A549 treated with DMSO at 1 μM for 4 hours (cell line): ENCODE results near the gene ARHGDIG. TPM values are rescaled to one million over a fixed set of nuclear protein-coding genes. Genes with fewer than 3 reads are reported as not detected.

Source experiments
- total RNA-seq: library from RNA; stranded (reverse); fragments of 200-300 nt; extraction: Qiagen RNA extraction; gene quantifications from 5 replicates; pipeline ENCODE4 v1.2.3, GENCODE V29; 2022; ENCODE audit warnings: low read depth

The ARHGDIG gene
- total RNA-seq = 1.9 to 3.1 TPM (median 2.4 TPM) in 5 replicates

DNA sequence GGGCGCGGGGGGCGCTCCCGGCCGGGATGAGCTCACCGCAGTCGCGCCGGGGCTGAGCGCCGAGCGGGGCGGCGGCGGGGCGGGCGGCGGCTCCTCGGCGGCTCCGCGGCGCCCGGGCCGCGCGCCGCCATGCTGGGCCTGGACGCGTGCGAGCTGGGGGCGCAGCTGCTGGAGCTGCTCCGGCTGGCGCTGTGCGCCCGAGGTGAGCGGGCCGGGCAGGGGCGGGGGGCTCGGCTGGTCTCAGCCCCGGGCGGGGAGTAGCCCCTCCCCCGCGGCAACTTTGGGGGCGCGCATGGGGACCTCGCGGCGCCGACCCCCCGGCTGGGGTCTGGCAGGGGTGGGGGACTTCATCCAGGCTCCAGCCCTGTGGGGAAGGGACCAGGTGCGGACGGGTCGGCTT is at the start of gene ARHGDIG:
Gene ARHGDIG, plus strand, starts transcription at position 40 of the 400 bp plus-strand sequence. Its CDS starts 90 bp downstream, at position 130.

DNA sequence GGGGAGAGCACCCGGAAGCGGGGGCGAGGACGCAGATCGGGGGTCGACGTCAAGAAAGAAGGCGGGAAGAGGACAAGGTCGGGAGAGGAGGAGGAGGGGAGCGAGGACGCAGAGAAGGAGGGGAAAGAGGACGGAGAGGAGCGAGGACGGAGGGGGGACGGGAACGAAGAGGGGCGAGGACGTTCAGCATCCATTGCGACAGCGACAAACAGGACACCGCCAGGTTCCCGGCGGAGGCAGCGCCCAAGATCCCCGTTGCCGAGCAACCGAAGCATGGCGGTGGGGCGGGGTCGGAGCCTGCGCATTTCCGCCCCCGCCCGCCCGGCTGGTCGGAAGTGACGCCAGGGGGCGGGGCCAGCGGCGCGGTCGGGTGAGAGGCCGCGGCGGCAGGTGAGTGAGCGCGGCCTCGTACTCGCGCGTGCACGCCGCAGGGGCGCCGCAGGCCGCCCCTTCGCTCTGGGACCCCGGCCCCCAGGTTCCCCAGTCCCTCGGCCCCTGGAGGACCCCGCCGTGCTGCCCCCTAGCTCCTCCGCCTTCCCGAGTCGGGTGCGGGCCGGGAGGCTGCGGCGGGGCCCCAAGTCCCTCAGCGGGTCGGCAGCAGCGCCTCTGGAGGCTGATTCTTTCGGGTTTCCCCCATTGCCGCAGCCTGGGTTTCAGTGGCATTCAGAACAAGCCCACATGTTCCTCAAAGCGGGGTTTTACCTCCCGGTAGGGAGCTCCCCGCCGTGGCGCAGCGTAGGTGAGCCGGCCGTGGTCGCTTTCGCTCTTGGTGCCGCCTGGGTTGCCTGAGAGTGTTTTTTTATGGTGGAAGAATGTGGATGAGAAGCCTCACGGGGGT is 45.7 kb upstream of the ARHGDIG start, which contains the start of gene FAM234A:
Gene FAM234A, plus strand, starts transcription at position 354 of the 838 bp plus-strand sequence. CDS start 19,593 bp downstream, outside the sequence.

DNA sequence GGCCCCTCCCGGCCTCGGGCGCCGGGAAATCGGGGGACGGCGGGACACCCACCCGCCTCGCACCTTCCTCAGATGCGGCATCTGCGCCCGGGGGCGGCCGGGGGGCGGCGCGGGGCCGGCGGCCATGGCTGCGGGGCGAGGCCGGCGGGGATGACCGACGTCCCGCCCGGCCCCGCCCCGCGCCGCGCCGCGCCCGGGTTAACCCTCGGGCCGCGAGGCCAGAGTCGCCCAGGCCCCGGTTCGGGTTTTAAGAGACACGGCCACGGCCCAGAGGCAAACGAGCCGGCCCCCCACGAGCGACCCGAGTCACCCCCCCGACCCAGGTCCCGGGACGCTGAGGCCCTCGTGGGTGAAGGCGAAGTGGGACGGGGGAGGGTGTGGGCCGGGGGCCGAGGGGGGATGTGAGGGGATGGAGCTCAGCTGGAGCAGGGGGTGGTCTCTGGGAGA is 4.6 kb upstream of the ARHGDIG start, which contains the start of gene RGS11:
Gene RGS11, minus strand, starts transcription at position 159 of the 447 bp plus-strand sequence. Its CDS starts 33 bp downstream, at position 126.

DNA sequence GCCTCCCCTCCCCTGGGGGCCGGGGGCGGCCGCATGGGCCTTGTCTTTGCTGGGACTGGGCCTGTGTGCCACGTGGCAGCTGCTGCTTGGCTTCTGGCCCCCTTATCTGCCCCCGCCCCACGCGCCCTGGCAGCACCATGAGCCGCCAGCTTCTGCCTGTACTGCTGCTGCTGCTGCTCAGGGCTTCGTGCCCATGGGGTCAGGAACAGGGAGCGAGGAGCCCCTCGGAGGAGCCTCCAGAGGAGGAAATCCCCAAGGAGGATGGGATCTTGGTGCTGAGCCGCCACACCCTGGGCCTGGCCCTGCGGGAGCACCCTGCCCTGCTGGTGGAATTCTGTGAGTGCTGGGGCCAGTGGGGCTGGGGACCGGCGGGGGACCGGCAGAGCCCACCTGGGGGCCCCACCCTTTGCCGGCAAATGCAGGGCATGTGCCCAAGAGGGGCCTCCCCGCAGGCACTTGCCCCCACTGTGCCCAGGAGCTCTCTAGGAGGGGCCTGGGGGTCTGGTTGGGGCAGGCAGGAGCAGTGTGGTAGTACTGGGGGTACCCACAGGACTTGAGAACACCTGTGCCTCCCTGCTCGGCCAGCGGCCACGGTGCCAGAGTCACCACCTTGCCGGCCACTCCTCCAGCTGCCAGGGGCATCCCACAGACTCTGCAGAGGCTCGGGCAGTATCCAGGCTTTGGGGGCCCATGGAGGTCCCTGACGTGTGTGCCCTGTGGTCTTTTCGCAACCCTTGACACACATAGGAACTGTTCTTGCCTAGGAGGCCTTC is 2.8 kb downstream of the ARHGDIG start, which contains the start of gene PDIA2:
Gene PDIA2, plus strand, starts transcription at position 132 of the 773 bp plus-strand sequence. Its CDS starts 6 bp downstream, at position 138.

Other genes with a start within 250 kb of the ARHGDIG start
- gene POLR3K, start 227.0 kb upstream of the ARHGDIG start, total RNA-seq = 37.0 to 43.7 TPM (median 39.4 TPM) in 5 replicates
- gene SNRNP25, start 226.8 kb upstream of the ARHGDIG start, total RNA-seq = 62.5 to 79.9 TPM (median 70.9 TPM) in 5 replicates
- gene RHBDF1, start 208.0 kb upstream of the ARHGDIG start, total RNA-seq = 24.9 to 31.2 TPM (median 28.4 TPM) in 5 replicates
- gene MPG, start 202.4 kb upstream of the ARHGDIG start, total RNA-seq = 58.1 to 76.9 TPM (median 69.5 TPM) in 5 replicates
- 22.9 to 34.2 TPM (median 29.7 TPM) in 5 replicates for gene NPRL3, start 141.9 kb upstream of the ARHGDIG start, total RNA-seq
- 0.12 to 0.26 TPM (median 0.19 TPM) in 3 of 5 replicates, not detected in the others for gene HBZ, start 127.9 kb upstream of the ARHGDIG start, total RNA-seq
- not detected in 5 replicates for gene HBM, start 114.6 kb upstream of the ARHGDIG start, total RNA-seq
- gene HBA2, start 107.7 kb upstream of the ARHGDIG start, total RNA-seq = 0.23 to 0.44 TPM (median 0.27 TPM) in 3 of 5 replicates, not detected in the others
- gene HBA1, start 103.9 kb upstream of the ARHGDIG start, total RNA-seq = 0.79 to 1.4 TPM (median 1.1 TPM) in 5 replicates
- 4.5 to 8.2 TPM (median 6.4 TPM) in 5 replicates for gene HBQ1, start 100.1 kb upstream of the ARHGDIG start, total RNA-seq
- gene LUC7L, start 51.1 kb upstream of the ARHGDIG start, total RNA-seq = 39.0 to 56.3 TPM (median 53.5 TPM) in 5 replicates
- 45.5 to 52.5 TPM (median 48.7 TPM) in 5 replicates for gene FAM234A, start 45.8 kb upstream of the ARHGDIG start, total RNA-seq
- gene RGS11, start 4.6 kb upstream of the ARHGDIG start, total RNA-seq = 3.5 to 4.7 TPM (median 4.4 TPM) in 5 replicates
- gene PDIA2, start 2.6 kb downstream of the ARHGDIG start, total RNA-seq = 0.36 to 0.65 TPM (median 0.46 TPM) in 5 replicates
- gene AXIN1, start 72.1 kb downstream of the ARHGDIG start, total RNA-seq = 32.2 to 34.8 TPM (median 32.4 TPM) in 5 replicates
- gene MRPL28, start 89.9 kb downstream of the ARHGDIG start, total RNA-seq = 115 to 140 TPM (median 129 TPM) in 5 replicates
- 25.3 to 40.1 TPM (median 34.7 TPM) in 5 replicates for gene PGAP6, start 101.4 kb downstream of the ARHGDIG start, total RNA-seq
- gene NME4, start 116.6 kb downstream of the ARHGDIG start, total RNA-seq = 293 to 451 TPM (median 381 TPM) in 5 replicates
- 23.0 to 28.9 TPM (median 24.7 TPM) in 5 replicates for gene DECR2, start 121.3 kb downstream of the ARHGDIG start, total RNA-seq
- gene RAB11FIP3, start 145.1 kb downstream of the ARHGDIG start, total RNA-seq = 20.0 to 23.1 TPM (median 21.7 TPM) in 5 replicates
- gene CAPN15, start 247.1 kb downstream of the ARHGDIG start, total RNA-seq = 53.0 to 84.9 TPM (median 71.0 TPM) in 5 replicates